HepG2 (cell line): ENCODE results near the gene ATP2B3.

Source experiments
- TARDBP ChIP-seq: sonication (generic); formaldehyde crosslinking; IDR thresholded peaks from 2 replicates; pipeline ENCODE4 v1.8.0; 2022; ENCODE audit warnings: mild to moderate bottlenecking, missing genetic modification reagents
- ZNF317 ChIP-seq: sonication (generic); formaldehyde crosslinking; IDR thresholded peaks from 2 replicates; pipeline ENCODE4 v1.5.0; 2020; ENCODE audit warnings: mild to moderate bottlenecking, missing genetic modification reagents

DNA sequence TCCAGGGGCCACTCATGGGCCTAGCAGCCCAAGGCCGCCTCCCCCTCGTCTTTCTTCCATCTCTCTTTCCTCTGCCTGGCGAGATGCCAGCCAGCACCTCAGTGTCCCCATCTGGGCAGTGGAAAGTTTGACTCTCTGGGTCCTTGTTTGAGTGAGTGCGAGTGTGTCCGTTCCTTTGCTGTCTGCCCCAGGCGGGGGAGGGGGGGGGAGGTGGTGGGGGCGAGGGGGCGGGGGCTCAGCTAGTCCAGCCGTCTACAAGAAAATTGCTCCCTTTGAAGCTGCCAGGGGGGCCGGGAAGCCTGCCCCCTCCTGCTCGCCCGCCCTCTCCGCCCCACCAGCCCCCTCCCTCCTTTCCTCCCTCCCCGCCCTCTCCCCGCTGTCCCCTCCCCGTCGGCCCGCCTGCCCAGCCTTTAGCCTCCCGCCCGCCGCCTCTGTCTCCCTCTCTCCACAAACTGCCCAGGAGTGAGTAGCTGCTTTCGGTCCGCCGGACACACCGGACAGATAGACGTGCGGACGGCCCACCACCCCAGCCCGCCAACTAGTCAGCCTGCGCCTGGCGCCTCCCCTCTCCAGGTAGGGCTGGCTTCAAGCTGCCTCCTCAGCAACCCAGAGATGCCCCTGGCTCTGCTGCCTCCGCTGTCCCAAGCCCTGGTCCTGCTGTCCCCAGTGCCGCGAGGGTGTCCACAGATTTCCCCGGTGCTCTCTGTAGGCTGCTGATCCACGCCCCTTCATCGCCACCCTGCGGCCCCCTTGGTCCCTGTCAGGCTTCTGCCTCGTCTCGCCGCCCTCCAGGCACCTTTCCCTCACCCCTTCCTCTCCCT is 22.7 kb upstream of the ATP2B3 start, which contains the start of gene BGN:
- TF ChIP-seq ZNF317: no peak
- TF ChIP-seq TARDBP (CRISPR knock-in tag): no peak
